Measurements from ENCODE around the gene CDH23.

CDH23 gene

GRCh38 chr10:71720288-71720687 is 323.6 kb downstream of the CDH23 start:
- no peak overlapping the region for H3K4me3 ChIP-seq (ENCODE audit: low read depth, low read length)
- TF ChIP-seq CTCF (IDR thresholded peaks at IDR 0.05; ENCODE audit: low read depth, low read length, missing control alignments): no peak
- DNase-seq (ENCODE audit: low read depth): no peak
- in situ Hi-C loops (cut with HindIII; ENCODE audit: low sequenced_read_pairs): no loop called here

- no peak overlapping the region for H3K4me3 ChIP-seq (ENCODE audit: low read depth, low read length)
- TF ChIP-seq CTCF (IDR thresholded peaks at IDR 0.05; ENCODE audit: low read depth, low read length, missing control alignments): no peak
- no peak for DNase-seq (ENCODE audit: low read depth)
- in situ Hi-C loops (cut with HindIII; ENCODE audit: low sequenced_read_pairs): no loop called here
Observed at GRCh38 chr10:71721313-71721712, 324.6 kb downstream of the CDH23 start.

- TF ChIP-seq CTCF (IDR thresholded peaks at IDR 0.05; ENCODE audit: low read depth, low read length, missing control alignments): no peak
- in situ Hi-C loops (cut with HindIII; ENCODE audit: low sequenced_read_pairs): no loop called here
- no peak for DNase-seq (ENCODE audit: low read depth)
- no peak overlapping the region for H3K4me3 ChIP-seq (ENCODE audit: low read depth, low read length)
Observed at GRCh38 chr10:71722849-71723248, 326.1 kb downstream of the CDH23 start.

GRCh38 chr10:71723311-71723710 is 326.6 kb downstream of the CDH23 start:
- H3K4me3 ChIP-seq (ENCODE audit: low read depth, low read length): no peak overlapping the region
- TF ChIP-seq CTCF (IDR thresholded peaks at IDR 0.05; ENCODE audit: low read depth, low read length, missing control alignments): no peak
- in situ Hi-C loops (cut with HindIII; ENCODE audit: low sequenced_read_pairs): no loop called here
- DNase-seq (ENCODE audit: low read depth): no peak

GRCh38 chr10:71724539-71724938 is 327.8 kb downstream of the CDH23 start:
- DNase-seq (ENCODE audit: low read depth): no peak
- in situ Hi-C loops (cut with HindIII; ENCODE audit: low sequenced_read_pairs): no loop called here
- no peak for TF ChIP-seq CTCF (IDR thresholded peaks at IDR 0.05; ENCODE audit: low read depth, low read length, missing control alignments)
- no peak overlapping the region for H3K4me3 ChIP-seq (ENCODE audit: low read depth, low read length)

- TF ChIP-seq CTCF (IDR thresholded peaks at IDR 0.05; ENCODE audit: low read depth, low read length, missing control alignments): no peak
- in situ Hi-C loops (cut with HindIII; ENCODE audit: low sequenced_read_pairs): no loop called here
- no peak overlapping the region for H3K4me3 ChIP-seq (ENCODE audit: low read depth, low read length)
- no peak for DNase-seq (ENCODE audit: low read depth)
Observed at GRCh38 chr10:71725249-71725648, 328.5 kb downstream of the CDH23 start.

Measured in astrocyte of the cerebellum (primary cell).